H1 (cell line): ENCODE data around the gene MAGED2. TPM values are rescaled to one million over a fixed set of nuclear protein-coding genes. Genes with fewer than 3 reads are reported as not detected.

Experiments
- CHD1 ChIP-seq: IDR thresholded peaks from 2 replicates; pipeline ENCODE4 v1.6.1; 2012; ENCODE audit warnings: low read depth, low read length, improper control_type of control experiment
- SAP30 ChIP-seq: fragments of 300-600 bp; sonication (generic); IDR thresholded peaks from 2 replicates; pipeline ENCODE4 v1.7.1; 2012; ENCODE audit warnings: low read length, moderate library complexity, mild to moderate bottlenecking, inconsistent platforms; ENCODE audit not compliant: insufficient read depth, insufficient replicate concordance
- polyA plus RNA-seq, 7 experiments: library from polyadenylated mRNA; depleted of rRNA in 3 of 7; stranded (reverse) in 5 of 7; unstranded in 2 of 7; fragments of >200 nt in 5 of 7; fragments of 200-250 nt in 2 of 7; gene quantifications; 1 replicate in 5 of 7; 2 replicates in 1 of 7; 4 replicates in 1 of 7; pipeline versions ENCODE4 v1.2.1 to v1.2.3, GENCODE V29; 2011 to 2013; ENCODE audit warnings: missing spikeins in 2 of 7, mixed read lengths in 2 of 7
- total RNA-seq: library from RNA; stranded (reverse); fragmentation: NEBNext Ultra II Directional; extraction: Animal tissue kit (Norgen Biotek cat#: 25700); gene quantifications from 2 replicates; pipeline ENCODE4 v1.2.1, GENCODE V29; 2021

MAGED2 gene
- total and polyA plus RNA-seq, 2 of the 8 experiments (the other 6 are each of a cell fraction or from before 2014, with no cell fraction given), result 83.3 to 120 TPM

GRCh38 chrX:54807524-54808108, at the start of gene MAGED2 (continued):
- TF ChIP-seq SAP30 (no peak), CHD1 (no peak)
